IPS-15b (cell line): ENCODE measurements around the gene NUS1.
"Not testable (repeated sequence)": the region's sequence is repeated elsewhere in the genome, so short reads cannot be mapped to it uniquely, and the experiment has no call there.

ENCODE experiments used
- H3K27me3 ChIP-seq: one replicate; pipeline ENCODE4 v1.6.1; 2013; ENCODE audit warnings: low read length; ENCODE audit not compliant: control insufficient read depth, insufficient read depth
- H3K36me3 ChIP-seq: one replicate; pipeline ENCODE4 v1.6.1; 2013; ENCODE audit warnings: low read length; ENCODE audit not compliant: control insufficient read depth, insufficient read depth
- H3K4me1 ChIP-seq: one replicate; pipeline ENCODE4 v1.6.1; 2013; ENCODE audit warnings: mild to moderate bottlenecking, low read length; ENCODE audit not compliant: control insufficient read depth, insufficient read depth
- H3K4me3 ChIP-seq: one replicate; pipeline ENCODE4 v1.5.1; 2013; ENCODE audit warnings: low read depth, low read length
- H3K9ac ChIP-seq: one replicate; pipeline ENCODE4 v1.6.1; 2013; ENCODE audit warnings: low read depth, mild to moderate bottlenecking, low read length
- H3K9me3 ChIP-seq: one replicate; pipeline ENCODE4 v1.6.1; 2013; ENCODE audit warnings: mild to moderate bottlenecking, low read length; ENCODE audit not compliant: control insufficient read depth, insufficient read depth

The NUS1 gene

GRCh38 chr6:117674991-117675657, at the start of gene NUS1:
Gene NUS1, plus strand, starts transcription at chr6:117675469. Its CDS starts 202 bp downstream, at chr6:117675671.
- H3K4me3 ChIP-seq: peak within 1 kb of the TSS; percentile 90
- H3K9me3 ChIP-seq: no peaks in the 10 kb centered on the region
- H3K9ac ChIP-seq: peak within 1 kb of the TSS; percentile 74
- H3K36me3 ChIP-seq: no peaks in the 10 kb centered on the region
- H3K27me3 ChIP-seq: no peaks in the 10 kb centered on the region
- H3K4me1 ChIP-seq: peaks cover 9% of the 10 kb centered on the region

DNA sequence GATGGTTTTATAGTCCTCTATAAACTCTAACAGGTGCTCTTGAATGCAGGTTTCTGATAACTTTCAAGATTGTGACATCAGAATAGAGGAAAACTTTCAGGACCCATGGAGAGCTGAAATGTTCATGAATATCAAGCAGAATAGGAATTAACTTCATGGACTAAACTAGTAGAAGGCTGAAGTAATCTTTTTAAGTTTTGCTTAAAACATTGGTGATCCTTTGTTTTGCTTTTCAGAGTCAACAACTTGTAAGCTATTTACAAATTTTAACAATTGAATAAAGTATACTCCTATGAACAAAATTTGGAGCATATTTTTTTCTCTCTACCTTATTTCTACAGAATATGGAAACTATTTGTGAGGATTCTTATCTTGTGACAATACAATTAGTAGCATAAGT, 47.7 kb upstream of the NUS1 start:
- no peaks in the 10 kb centered on the region for H3K4me1 ChIP-seq
- H3K36me3 ChIP-seq: no peaks in the 10 kb centered on the region
- H3K27me3 ChIP-seq: no peaks in the 10 kb centered on the region
- H3K4me3 ChIP-seq: no peak overlapping the region
- H3K9ac ChIP-seq: no peak overlapping the region
- peaks cover 3% of the 10 kb centered on the region for H3K9me3 ChIP-seq

GRCh38 chr6:117629119-117629660, 46.1 kb upstream of the NUS1 start:
- no peak overlapping the region for H3K4me3 ChIP-seq
- no peaks in the 10 kb centered on the region for H3K27me3 ChIP-seq
- H3K9ac ChIP-seq: no peak overlapping the region
- peaks cover 3% of the 10 kb centered on the region for H3K9me3 ChIP-seq
- H3K36me3 ChIP-seq: no peaks in the 10 kb centered on the region
- H3K4me1 ChIP-seq: no peaks in the 10 kb centered on the region

DNA sequence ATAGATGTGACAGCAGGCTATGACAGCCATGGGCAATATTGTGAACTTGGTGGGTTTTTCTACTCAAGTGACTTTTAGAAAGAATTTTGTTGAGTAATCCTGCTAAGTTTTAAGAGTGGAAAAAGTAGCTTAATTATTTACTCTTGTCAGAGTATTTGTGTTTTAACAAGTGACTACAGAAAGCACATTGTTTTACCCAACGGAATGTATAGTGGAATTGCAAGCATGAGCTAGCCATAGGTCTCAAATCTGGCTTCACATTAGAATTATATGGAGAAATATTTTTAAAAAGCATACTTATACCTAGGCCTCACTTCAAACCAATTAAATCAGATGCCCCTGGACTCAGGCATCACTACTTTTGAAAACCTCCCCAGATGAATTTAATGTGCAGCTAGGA, 37.5 kb upstream of the NUS1 start:
- no peak overlapping the region for H3K9ac ChIP-seq
- H3K27me3 ChIP-seq: no peaks in the 10 kb centered on the region

DNA sequence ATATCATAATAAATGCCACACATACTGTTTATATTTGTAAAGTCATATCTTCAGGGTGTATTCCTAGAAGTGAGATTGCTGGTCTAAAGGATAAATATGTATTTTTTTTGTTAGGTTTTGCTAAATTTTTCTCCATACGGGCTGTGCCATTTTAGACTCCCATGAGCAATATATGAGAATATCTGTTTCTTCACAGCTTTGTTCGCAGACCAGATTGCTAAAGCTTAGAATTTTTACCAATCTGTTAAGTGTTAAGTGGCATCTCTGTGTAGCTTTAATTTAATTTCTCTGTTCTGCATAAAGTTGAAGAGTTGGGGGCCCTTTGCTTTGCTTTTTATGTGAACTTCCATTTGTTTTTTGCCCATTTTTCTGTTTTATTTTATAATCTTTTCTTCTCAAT, 32.3 kb upstream of the NUS1 start:
- H3K9ac ChIP-seq: no peak overlapping the region
- no peaks in the 10 kb centered on the region for H3K9me3 ChIP-seq
- H3K4me3 ChIP-seq: no peak overlapping the region
- H3K4me1 ChIP-seq: no peaks in the 10 kb centered on the region
- no peaks in the 10 kb centered on the region for H3K36me3 ChIP-seq
- no peaks in the 10 kb centered on the region for H3K27me3 ChIP-seq

More for the DNA sequence above, 37.5 kb upstream of the NUS1 start:
- H3K36me3 ChIP-seq: no peaks in the 10 kb centered on the region
- H3K4me1 ChIP-seq: no peaks in the 10 kb centered on the region
- H3K9me3 ChIP-seq: no peaks in the 10 kb centered on the region
- no peak overlapping the region for H3K4me3 ChIP-seq

DNA sequence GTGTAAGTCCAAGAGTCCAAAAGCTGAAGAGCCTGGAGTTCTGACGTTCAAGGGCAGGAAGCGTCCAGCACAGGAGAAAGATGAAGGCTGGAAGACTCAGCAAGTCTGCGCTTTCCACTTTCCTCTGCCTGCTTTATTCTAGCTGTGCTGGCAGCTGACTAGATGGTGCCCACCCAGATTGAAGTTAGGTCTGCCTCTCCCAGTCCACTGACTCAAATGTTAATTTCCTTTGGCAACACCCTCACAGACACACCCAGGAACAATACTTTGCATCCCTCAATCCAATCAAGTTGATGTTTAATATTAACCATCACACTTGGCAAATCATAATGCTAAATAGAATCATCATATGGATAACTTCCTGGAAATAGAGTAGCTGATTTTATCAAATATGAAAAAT, 23.3 kb upstream of the NUS1 start:
- not testable (repeated sequence) for H3K9ac ChIP-seq, H3K27me3 ChIP-seq, H3K36me3 ChIP-seq, H3K9me3 ChIP-seq, H3K4me3 ChIP-seq, H3K4me1 ChIP-seq

- Histone ChIP-seq H3K4me1 (no peaks in the 10 kb centered on the region), H3K4me3 (no peak overlapping the region), H3K36me3 (no peaks in the 10 kb centered on the region), H3K27me3 (no peaks in the 10 kb centered on the region), H3K9me3 (no peaks in the 10 kb centered on the region), H3K9ac (no peak overlapping the region)
These were observed 21.3 kb upstream of the NUS1 start for GRCh38 chr6:117653949-117654348.

DNA sequence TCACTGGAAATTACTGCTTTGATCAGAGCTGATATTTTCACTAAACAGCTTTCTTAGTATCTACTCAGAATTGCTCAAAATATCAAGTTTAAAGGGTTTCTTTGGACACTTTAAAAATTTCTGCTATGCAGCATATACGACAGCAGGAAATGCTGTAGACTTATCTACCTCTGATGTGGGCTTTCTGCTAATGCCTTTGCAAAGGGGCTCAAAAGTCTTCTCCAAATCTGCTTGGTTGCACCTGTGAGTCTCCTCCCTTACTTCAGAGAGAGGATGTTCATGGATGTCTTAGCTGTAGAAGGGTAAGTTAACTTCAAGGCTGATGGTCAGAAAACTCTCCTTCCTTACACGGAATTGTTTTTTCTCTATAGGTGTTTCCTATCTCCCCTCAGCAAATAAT, 19.9 kb upstream of the NUS1 start:
- Histone ChIP-seq H3K9ac (no peak overlapping the region), H3K9me3 (no peaks in the 10 kb centered on the region), H3K36me3 (no peaks in the 10 kb centered on the region), H3K4me3 (no peak overlapping the region), H3K27me3 (no peaks in the 10 kb centered on the region), H3K4me1 (no peaks in the 10 kb centered on the region)

GRCh38 chr6:117666881-117667280, 8.4 kb upstream of the NUS1 start:
- no peak overlapping the region for H3K4me3 ChIP-seq
- no peaks in the 10 kb centered on the region for H3K36me3 ChIP-seq
- H3K27me3 ChIP-seq: no peaks in the 10 kb centered on the region
- no peaks in the 10 kb centered on the region for H3K4me1 ChIP-seq
- H3K9me3 ChIP-seq: no peaks in the 10 kb centered on the region
- no peak overlapping the region for H3K9ac ChIP-seq

DNA sequence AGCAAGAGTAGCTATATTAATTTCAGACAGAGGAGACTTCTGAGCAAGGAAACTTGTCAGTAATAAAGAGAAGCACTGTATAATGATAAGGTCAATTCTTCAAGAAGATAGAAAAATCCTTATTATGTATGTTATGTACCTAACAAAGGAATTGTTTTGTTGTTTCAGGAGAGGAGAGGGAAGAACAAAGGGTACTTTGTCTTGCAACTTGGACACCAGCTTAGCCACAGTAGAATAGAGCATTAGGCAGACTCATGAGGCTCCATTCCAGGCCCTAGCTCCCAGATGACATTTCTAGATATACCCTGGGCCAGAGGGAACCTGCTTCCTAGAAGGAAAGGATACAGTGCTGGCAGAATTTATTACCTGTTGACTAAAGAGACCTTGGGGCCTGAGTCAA, 6.5 kb upstream of the NUS1 start:
- H3K9me3 ChIP-seq: no peaks in the 10 kb centered on the region
- no peaks in the 10 kb centered on the region for H3K36me3 ChIP-seq

GRCh38 chr6:117674503-117674902, 766 bp upstream of the NUS1 start:
- Histone ChIP-seq H3K4me3 (peak overlapping the region; percentile 90), H3K9ac (peak overlapping the region; percentile 74), H3K27me3 (no peaks in the 10 kb centered on the region), H3K4me1 (peaks cover 9% of the 10 kb centered on the region), H3K36me3 (no peaks in the 10 kb centered on the region), H3K9me3 (no peaks in the 10 kb centered on the region)

More for the DNA sequence above, 6.5 kb upstream of the NUS1 start:
- Histone ChIP-seq H3K27me3 (no peaks in the 10 kb centered on the region), H3K4me3 (no peak overlapping the region), H3K4me1 (no peaks in the 10 kb centered on the region), H3K9ac (no peak overlapping the region)

GRCh38 chr6:117675658-117676301, 511 bp downstream of the NUS1 start:
- not testable (repeated sequence) for H3K36me3 ChIP-seq, H3K27me3 ChIP-seq, H3K9me3 ChIP-seq, H3K4me1 ChIP-seq
- Histone ChIP-seq H3K4me3 (peak overlapping the region; percentile 90), H3K9ac (peak overlapping the region; percentile 37)
